Type B pancreatic cell (in vitro differentiated cells): ENCODE data around the gene KCTD7. TPM values are rescaled to one million over a fixed set of nuclear protein-coding genes. Genes with fewer than 3 reads are reported as not detected.
A peak's percentile ranks its signal among the peaks of the same experiment; 100 is the strongest.
"Not testable (repeated sequence)": the region's sequence is repeated elsewhere in the genome, so short reads cannot be mapped to it uniquely, and the experiment has no call there.

ENCODE experiments used
- DNase-seq: peaks from one replicate; pipeline ENCODE4 v3.0.0; 2021; ENCODE audit warnings: mixed read lengths; ENCODE audit not compliant: unreplicated experiment; ENCODE audit errors: extremely low spot score
- H3K27ac Mint-ChIP-seq: 2 replicates; pipeline ENCODE4 v1.8.0; 2021; ENCODE audit warnings: mild to moderate bottlenecking, mixed read lengths
- H3K27me3 Mint-ChIP-seq: 2 replicates; pipeline ENCODE4 v1.8.0; 2021; ENCODE audit warnings: mixed read lengths
- H3K36me3 Mint-ChIP-seq: 2 replicates; pipeline ENCODE4 v1.8.0; 2021; ENCODE audit warnings: mixed read lengths
- H3K4me1 Mint-ChIP-seq: one replicate; pipeline ENCODE4 v1.8.0; 2021; ENCODE audit warnings: mixed read lengths; ENCODE audit not compliant: unreplicated experiment
- H3K4me3 Mint-ChIP-seq: 2 replicates; pipeline ENCODE4 v1.8.0; 2021; ENCODE audit warnings: mild to moderate bottlenecking, mixed read lengths
- H3K9me3 Mint-ChIP-seq: 2 replicates; pipeline ENCODE4 v1.8.0; 2021; ENCODE audit warnings: mixed read lengths
- CTCF ChIP-seq: fragments of 200-600 bp; sonication (generic); conservative IDR thresholded peaks from 2 replicates; pipeline ENCODE4 v1.5.0; 2021; ENCODE audit warnings: antibody characterized with exemption, mild to moderate bottlenecking
- long read RNA-seq: library from polyadenylated mRNA; unstranded; transcript quantifications from one replicate; pipeline ENCODE4 v2.0.0, GENCODE V29; 2020
- total RNA-seq: library from RNA; stranded (reverse); gene quantifications from 2 replicates; pipeline ENCODE4 v1.2.1, GENCODE V29; 2021; ENCODE audit warnings: low replicate concordance

The KCTD7 gene
- 6.7 and 13.7 TPM in 2 replicates for total RNA-seq
- long read RNA-seq, full-length matches to known transcripts = 2 of 2 reads
- long read RNA-seq, partial matches to known transcripts = 0 of 2 reads
- long read RNA-seq, other reads (novel, unspliced or antisense) = 0 of 2 reads

- peak within 1 kb of the TSS; percentile 90 for H3K4me3 Mint-ChIP-seq
- peak; percentile 98 for DNase-seq
- no peak for TF ChIP-seq CTCF
- H3K27ac Mint-ChIP-seq = peak within 1 kb of the TSS; percentile 85
- peaks cover 6% of the 10 kb centered on the region for H3K36me3 Mint-ChIP-seq
- H3K9me3 Mint-ChIP-seq = no peaks in the 10 kb centered on the region
- no peaks in the 10 kb centered on the region for H3K27me3 Mint-ChIP-seq
- peaks cover 14% of the 10 kb centered on the region for H3K4me1 Mint-ChIP-seq
Observed at GRCh38 chr7:66628361-66629221, at the start of gene KCTD7. Gene KCTD7 (plus strand): TSS chr7:66628881. CDS start chr7:66629065, 184 bp downstream.

GRCh38 chr7:66580380-66580779 is 48.3 kb upstream of the KCTD7 start:
- not testable (repeated sequence) for H3K4me1 Mint-ChIP-seq, H3K4me3 Mint-ChIP-seq
- H3K36me3 Mint-ChIP-seq = peaks cover 18% of the 10 kb centered on the region

GRCh38 chr7:66582816-66583489 is 45.7 kb upstream of the KCTD7 start:
- H3K4me1 Mint-ChIP-seq = peaks cover 22% of the 10 kb centered on the region
- not testable (repeated sequence) for DNase-seq, H3K9me3 Mint-ChIP-seq, H3K4me3 Mint-ChIP-seq, H3K27ac Mint-ChIP-seq, H3K27me3 Mint-ChIP-seq
- peaks cover 13% of the 10 kb centered on the region for H3K36me3 Mint-ChIP-seq

More at GRCh38 chr7:66580380-66580779, 48.3 kb upstream of the KCTD7 start:
- H3K27me3 Mint-ChIP-seq, DNase-seq, H3K27ac Mint-ChIP-seq, H3K9me3 Mint-ChIP-seq: not testable (repeated sequence)

- Mint-ChIP-seq H3K27ac (no peak overlapping the region), H3K4me3 (no peak overlapping the region), H3K27me3 (no peaks in the 10 kb centered on the region), H3K4me1 (peaks cover 25% of the 10 kb centered on the region), H3K9me3 (no peaks in the 10 kb centered on the region), H3K36me3 (peaks cover 13% of the 10 kb centered on the region)
- DNase-seq = no peak
- TF ChIP-seq CTCF = no peak
Observed at GRCh38 chr7:66583490-66584110, 45.1 kb upstream of the KCTD7 start.

GRCh38 chr7:66586181-66586580 is 42.5 kb upstream of the KCTD7 start:
- H3K9me3 Mint-ChIP-seq = no peaks in the 10 kb centered on the region
- no peak overlapping the region for H3K4me3 Mint-ChIP-seq
- no peak overlapping the region for H3K27ac Mint-ChIP-seq
- H3K27me3 Mint-ChIP-seq = no peaks in the 10 kb centered on the region
- TF ChIP-seq CTCF = no peak
- H3K4me1 Mint-ChIP-seq = peaks cover 41% of the 10 kb centered on the region
- no peak for DNase-seq
- H3K36me3 Mint-ChIP-seq = peaks cover 18% of the 10 kb centered on the region

- not testable (repeated sequence) for DNase-seq, H3K27ac Mint-ChIP-seq, H3K27me3 Mint-ChIP-seq, H3K4me3 Mint-ChIP-seq, H3K9me3 Mint-ChIP-seq
- peaks cover 51% of the 10 kb centered on the region for H3K4me1 Mint-ChIP-seq
- H3K36me3 Mint-ChIP-seq = peaks cover 18% of the 10 kb centered on the region
Observed at GRCh38 chr7:66588226-66588625, 40.5 kb upstream of the KCTD7 start.

- not testable (repeated sequence) for DNase-seq, H3K9me3 Mint-ChIP-seq, H3K27me3 Mint-ChIP-seq
- H3K4me3 Mint-ChIP-seq = peak overlapping the region; percentile 52
- H3K4me1 Mint-ChIP-seq = peaks cover 46% of the 10 kb centered on the region
- peaks cover 13% of the 10 kb centered on the region for H3K36me3 Mint-ChIP-seq
- H3K27ac Mint-ChIP-seq = peak overlapping the region; percentile 10
Observed at GRCh38 chr7:66588856-66589570, 39.7 kb upstream of the KCTD7 start.

GRCh38 chr7:66590302-66591057 is 38.2 kb upstream of the KCTD7 start:
- Mint-ChIP-seq H3K4me3 (peak overlapping the region; percentile 98), H3K4me1 (peaks cover 41% of the 10 kb centered on the region), H3K27ac (peak overlapping the region; percentile 99)
- not testable (repeated sequence) for H3K9me3 Mint-ChIP-seq, DNase-seq, H3K27me3 Mint-ChIP-seq, H3K36me3 Mint-ChIP-seq

- peaks cover 33% of the 10 kb centered on the region for H3K4me1 Mint-ChIP-seq
- not testable (repeated sequence) for DNase-seq, H3K9me3 Mint-ChIP-seq, H3K27me3 Mint-ChIP-seq, H3K36me3 Mint-ChIP-seq
- peak overlapping the region; percentile 99 for H3K27ac Mint-ChIP-seq
- H3K4me3 Mint-ChIP-seq = peak overlapping the region; percentile 98
Observed at GRCh38 chr7:66591058-66591798, 37.5 kb upstream of the KCTD7 start.
